Epithelial cell of prostate (primary cell): ENCODE data around the gene ZC3H14.

Source experiments
- DNase-seq: peaks from one replicate; pipeline ENCODE4 v3.0.0-alpha.2; 2011; ENCODE audit warnings: low read depth, low spot score
- H3K27ac ChIP-seq: fragments of 450-650 bp; 2 replicates; pipeline ENCODE4 v1.5.1; 2017; ENCODE audit warnings: mild to moderate bottlenecking

The ZC3H14 gene

DNA sequence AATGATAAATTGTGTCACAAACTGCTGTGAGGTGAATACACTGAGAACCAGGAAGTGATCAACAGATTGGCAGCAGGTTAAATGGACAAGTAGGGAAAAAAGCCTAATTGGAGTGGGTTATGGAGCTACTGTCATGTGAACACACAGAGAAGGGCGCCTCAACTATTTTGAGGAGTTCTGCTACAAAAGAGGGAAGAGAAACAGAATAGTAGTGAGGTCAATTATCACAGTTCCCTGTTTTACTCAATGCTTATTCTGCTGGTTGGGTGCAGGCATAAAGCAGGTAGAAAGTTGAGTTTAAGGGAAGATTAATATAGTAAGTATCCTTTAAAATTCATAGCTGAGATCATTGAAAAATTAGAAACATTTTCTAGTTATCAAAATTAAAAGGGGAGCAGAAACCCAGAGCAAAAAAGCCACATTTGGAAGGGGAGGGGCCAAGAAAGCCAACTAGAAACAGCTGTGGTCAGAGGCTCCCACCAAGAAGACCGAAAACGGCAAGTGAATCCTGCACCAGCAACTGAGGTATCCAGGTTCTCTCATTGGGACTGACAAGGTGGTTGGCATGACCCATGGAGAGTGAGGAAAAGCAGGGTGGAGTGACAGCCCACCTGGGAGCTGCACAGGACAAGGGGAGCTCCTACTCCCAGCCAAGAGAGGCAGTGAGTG is 105.7 kb downstream of the ZC3H14 start:
- no peak for DNase-seq
- no peak overlapping the region for H3K27ac ChIP-seq

- H3K27ac ChIP-seq = no peak overlapping the region
- no peak for DNase-seq
These were observed 106.5 kb downstream of the ZC3H14 start for GRCh38 chr14:88669346-88669745.
